ENCODE data around the gene COX7B2. TPM values are rescaled to one million over a fixed set of nuclear protein-coding genes. Genes with fewer than 3 reads are reported as not detected.
A peak's percentile ranks its signal among the peaks of the same experiment; 100 is the strongest.

Gene COX7B2
- total RNA-seq, 1 experiment from 2014 or later, result not detected

- CTCF ChIA-PET, result interaction anchor here (1.0 kb wide), 1 partner anchor 278 kb away, joined by 6 read pairs; no protein-coding TSS in a partner anchor
- Histone ChIP-seq H3K36me3 (ENCODE audit: control insufficient read depth in 1 of 2, insufficient read depth in 2 of 2, low read length in 2 of 2) (no peaks in the 10 kb centered on the region), H3K4me2 (ENCODE audit: low read length) (no peak overlapping the region), H3K27me3 (ENCODE audit: insufficient read depth, low read length) (no peaks in the 10 kb centered on the region), H3K9me3 (ENCODE audit: control insufficient read depth in 1 of 2, insufficient read depth in 1 of 2, low read depth in 1 of 2, low read length in 2 of 2) (no peaks in the 10 kb centered on the region), H3K27ac (ENCODE audit: low read depth, low read length) (no peak overlapping the region), H3K4me3 (replicated peaks in 1 of 2; ENCODE audit: low read depth in 1 of 2, low read length in 2 of 2) (no peak overlapping the region), H3K4me1 (ENCODE audit: control insufficient read depth in 1 of 2, insufficient read depth in 2 of 2, low read length in 2 of 2) (no peaks in the 10 kb centered on the region), H3K9me2 (ENCODE audit: insufficient read depth) (no peaks in the 10 kb centered on the region), H2AFZ (ENCODE audit: low read depth, low read length, poor library complexity, severe bottlenecking) (no peak overlapping the region), H3K79me2 (ENCODE audit: insufficient read depth, low read length) (no peaks in the 10 kb centered on the region), H4K20me1 (ENCODE audit: insufficient read depth) (no peaks in the 10 kb centered on the region), H3K9ac (ENCODE audit: low read length) (no peak overlapping the region)
- no TSS peak for BruUV-seq (replicated peaks)
- ATAC-seq (no peak), DNase-seq (ENCODE audit: low read depth, low spot score) (peak; percentile 27)
- RAD21 ChIA-PET (ENCODE audit: low non-redundant PET in 1 of 2, low total read pairs in 2 of 2, uncharacterized antibody in 2 of 2, unreplicated experiment in 2 of 2), result no interaction called here
- POLR2A ChIA-PET, result no interaction called here
- intact Hi-C loops (cut with micrococcal nuclease), result loop anchor here (1.0 to 5.0 kb wide), 2 partner anchors 539 to 1088 kb away; no protein-coding TSS in a partner anchor
- TF ChIP-seq CTCF (IDR thresholded peaks at IDR 0.05 in 2 of 3, conservative IDR thresholded peaks at IDR 0.05 in 1 of 3; ENCODE audit: borderline replicate concordance in 1 of 3, insufficient read depth in 1 of 3, low read depth in 2 of 3, low read length in 2 of 3) (peak; percentile 25 to 69 (median 54); a peak in 4 of 6 replicates), RAD21 (IDR thresholded peaks at IDR 0.05; ENCODE audit: low read depth) (peak; percentile 39; the same call in 1 of the 2 replicates)
- TF ChIP-seq, protein P1, sequence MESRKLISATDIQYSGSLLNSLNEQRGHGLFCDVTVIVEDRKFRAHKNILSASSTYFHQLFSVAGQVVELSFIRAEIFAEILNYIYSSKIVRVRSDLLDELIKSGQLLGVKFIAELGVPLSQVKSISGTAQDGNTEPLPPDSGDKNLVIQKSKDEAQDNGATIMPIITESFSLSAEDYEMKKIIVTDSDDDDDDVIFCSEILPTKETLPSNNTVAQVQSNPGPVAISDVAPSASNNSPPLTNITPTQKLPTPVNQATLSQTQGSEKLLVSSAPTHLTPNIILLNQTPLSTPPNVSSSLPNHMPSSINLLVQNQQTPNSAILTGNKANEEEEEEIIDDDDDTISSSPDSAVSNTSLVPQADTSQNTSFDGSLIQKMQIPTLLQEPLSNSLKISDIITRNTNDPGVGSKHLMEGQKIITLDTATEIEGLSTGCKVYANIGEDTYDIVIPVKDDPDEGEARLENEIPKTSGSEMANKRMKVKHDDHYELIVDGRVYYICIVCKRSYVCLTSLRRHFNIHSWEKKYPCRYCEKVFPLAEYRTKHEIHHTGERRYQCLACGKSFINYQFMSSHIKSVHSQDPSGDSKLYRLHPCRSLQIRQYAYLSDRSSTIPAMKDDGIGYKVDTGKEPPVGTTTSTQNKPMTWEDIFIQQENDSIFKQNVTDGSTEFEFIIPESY (IDR thresholded peaks at IDR 0.05; ENCODE audit: extremely low read depth, insufficient replicate concordance, low read length), result no peak
Measured at GRCh38 chr4:46844325-46844917, 64.6 kb downstream of the COX7B2 start.

All from HCT116 (cell line).